AG04449 (cell line): ENCODE measurements around the gene SKAP1.
A peak's percentile ranks its signal among the peaks of the same experiment; 100 is the strongest.

Experiments
- CTCF ChIA-PET: fragments of 350-600 bp; formaldehyde crosslinking; extraction: SDS; loops from one replicate; lab custom pipeline; 2021; ENCODE audit warnings: antibody characterized with exemption; lab: Yijun Ruan, JAX
- POLR2A ChIA-PET: fragments of 400-600, 350-600 bp; formaldehyde crosslinking; extraction: SDS; loops from one replicate; lab custom pipeline; 2020; ENCODE audit warnings: antibody characterized with exemption, inconsistent platforms; lab: Yijun Ruan, JAX
- DNase-seq: peaks from one replicate; pipeline ENCODE4 v3.0.0-alpha.2; 2010; ENCODE audit warnings: low read depth, low spot score
- H3K4me3 ChIP-seq: 2 replicates; pipeline ENCODE4 v1.5.1; 2011; ENCODE audit warnings: low read depth, mild to moderate bottlenecking, control low read depth, low read length
- CTCF ChIP-seq: IDR thresholded peaks from one replicate; pipeline ENCODE4 v1.5.1; 2011; ENCODE audit warnings: mild to moderate bottlenecking, moderate library complexity, low read length, control low read depth, inconsistent platforms; ENCODE audit not compliant: insufficient read depth; ENCODE audit errors: missing control alignments

Gene SKAP1

GRCh38 chr17:48101012-48101720 lies 328.8 kb downstream of the SKAP1 start, which contains the start of gene CBX1:
CBX1 (minus strand) TSS chr17:48101478; CDS start chr17:48077004, 24,474 bp downstream.
- TF ChIP-seq CTCF = no peak
- POLR2A ChIA-PET = interaction anchor here (1.0 to 2.7 kb wide), 3 partner anchors 34 to 75 kb away, joined by 3 to 13 read pairs (median 7); partner anchors contain the start of gene NFE2L1
- peak within 1 kb of the TSS; percentile 88 for H3K4me3 ChIP-seq
- DNase-seq = peak; percentile 46
- CTCF ChIA-PET = interaction anchor here (0.5 to 7.3 kb wide), 4 partner anchors 22 to 395 kb away, joined by 3 to 68 read pairs (median 6); no protein-coding TSS in a partner anchor

- no peak for TF ChIP-seq CTCF
- DNase-seq = no peak
- CTCF ChIA-PET = interaction anchor here (1.1 to 7.3 kb wide), 5 partner anchors 19 to 74 kb away, joined by 3 to 68 read pairs (median 5); no protein-coding TSS in a partner anchor
- POLR2A ChIA-PET = interaction anchor here (1.0 to 2.7 kb wide), 3 partner anchors 34 to 75 kb away, joined by 3 to 13 read pairs (median 7); partner anchors contain the start of gene NFE2L1
- H3K4me3 ChIP-seq = peak overlapping the region; percentile 88
These were observed 329.4 kb downstream of the SKAP1 start for GRCh38 chr17:48100591-48101011.

GRCh38 chr17:48100160-48100559 lies 329.9 kb downstream of the SKAP1 start:
- ChIA-PET POLR2A (interaction anchor here (1.0 to 2.7 kb wide), 3 partner anchors 33 to 74 kb away, joined by 3 to 13 read pairs (median 7); partner anchors contain the start of gene NFE2L1), CTCF (interaction anchor here (0.9 to 7.3 kb wide), 9 partner anchors 7 to 74 kb away, joined by 3 to 68 read pairs (median 5); partner anchors contain the start of gene SNX11)

GRCh38 chr17:48095611-48096010 lies 334.4 kb downstream of the SKAP1 start:
- no peak for TF ChIP-seq CTCF
- no peak for DNase-seq
- H3K4me3 ChIP-seq = no peak overlapping the region
- ChIA-PET POLR2A (no interaction called here), CTCF (interaction anchor here (1.0 to 7.3 kb wide), 9 partner anchors 10 to 104 kb away, joined by 3 to 68 read pairs (median 5); partner anchors contain the start of gene SNX11)

More at GRCh38 chr17:48100160-48100559, 329.9 kb downstream of the SKAP1 start:
- H3K4me3 ChIP-seq = peak overlapping the region; percentile 88
- no peak for TF ChIP-seq CTCF
- no peak for DNase-seq

- no peak for DNase-seq
- ChIA-PET CTCF (interaction anchor here (0.8 to 1.5 kb wide), 8 partner anchors 13 to 68 kb away, joined by 3 to 10 read pairs (median 4); no protein-coding TSS in a partner anchor), POLR2A (no interaction called here)
- no peak overlapping the region for H3K4me3 ChIP-seq
- TF ChIP-seq CTCF = no peak
These were observed 336.5 kb downstream of the SKAP1 start for GRCh38 chr17:48093341-48094045.
